SK-N-SH (cell line): ENCODE measurements around the gene CDC45.

ENCODE experiments used
- CTCF ChIP-seq: fragments of 200-600 bp; sonication (generic); IDR thresholded peaks from 2 replicates; pipeline ENCODE4 v1.6.1; 2017; ENCODE audit warnings: antibody characterized with exemption, mild to moderate bottlenecking, moderate library complexity
- FOXJ3 ChIP-seq: sonication (generic); formaldehyde crosslinking; IDR thresholded peaks from 2 replicates; pipeline ENCODE4 v1.5.1; 2020; ENCODE audit warnings: mild to moderate bottlenecking, missing genetic modification reagents
- POLR2AphosphoS5 ChIP-seq: IDR thresholded peaks from 2 replicates; pipeline ENCODE4 v1.6.1; 2012; ENCODE audit warnings: low read depth, low read length
- RCOR1 ChIP-seq: fragments of 150-350 bp; IDR thresholded peaks from 2 replicates; pipeline ENCODE4 v1.6.1; 2017; ENCODE audit warnings: antibody characterized with exemption, low read length
- RFX5 ChIP-seq: IDR thresholded peaks from 2 replicates; pipeline ENCODE4 v1.6.1; 2012; ENCODE audit warnings: mild to moderate bottlenecking, improper control_type of control experiment, low read length
- TAF1 ChIP-seq: IDR thresholded peaks from 2 replicates; pipeline ENCODE4 v1.6.1; 2012; ENCODE audit warnings: low read depth, mild to moderate bottlenecking, low read length, moderate library complexity, borderline replicate concordance
- TF ChIP-seq, protein P1 (sequence below): fragments of 150-350 bp; IDR thresholded peaks from 2 replicates; pipeline ENCODE4 v1.6.1; 2017; ENCODE audit warnings: antibody characterized with exemption, low read length, low read depth, borderline replicate concordance

- TF ChIP-seq CTCF: no peak
- TF ChIP-seq POLR2AphosphoS5: no peak
- TF ChIP-seq FOXJ3 (CRISPR knock-in tag): no peak
- no peak for TF ChIP-seq TAF1
- TF ChIP-seq RCOR1: no peak
- no peak for TF ChIP-seq RFX5
- TF ChIP-seq, protein P1, sequence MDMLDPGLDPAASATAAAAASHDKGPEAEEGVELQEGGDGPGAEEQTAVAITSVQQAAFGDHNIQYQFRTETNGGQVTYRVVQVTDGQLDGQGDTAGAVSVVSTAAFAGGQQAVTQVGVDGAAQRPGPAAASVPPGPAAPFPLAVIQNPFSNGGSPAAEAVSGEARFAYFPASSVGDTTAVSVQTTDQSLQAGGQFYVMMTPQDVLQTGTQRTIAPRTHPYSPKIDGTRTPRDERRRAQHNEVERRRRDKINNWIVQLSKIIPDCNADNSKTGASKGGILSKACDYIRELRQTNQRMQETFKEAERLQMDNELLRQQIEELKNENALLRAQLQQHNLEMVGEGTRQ: no peak
These were observed 16.7 kb upstream of the CDC45 start for GRCh38 chr22:19463008-19463407.
